A549 (cell line): Measurements from ENCODE around the gene CEP44. TPM values are rescaled to one million over a fixed set of nuclear protein-coding genes. Genes with fewer than 3 reads are reported as not detected.

Source experiments
- ATAC-seq, 2 experiments: fragments of 200-7000 bp in 1 of 2; fragments of >200 bp in 1 of 2; cut with Nextera tagmentation in 1 of 2; cut with Tn5 transposase in 1 of 2; 3 replicates each; pipeline versions ENCODE4 v1.8.0 to v1.9.1; 2018 to 2020; ENCODE audit warnings: mild to moderate bottlenecking in 1 of 2, moderate library complexity in 1 of 2
- CTCF ChIA-PET: fragments of 300-600 bp; sonication (Branson Sonifier 250); formaldehyde crosslinking; extraction: SDS; loops from one replicate; lab custom pipeline; 2021; ENCODE audit warnings: antibody characterized with exemption, inconsistent platforms; lab: Yijun Ruan, JAX
- POLR2A ChIA-PET: fragments of 350-600 bp; formaldehyde crosslinking; extraction: SDS; loops from one replicate; lab custom pipeline; 2021; ENCODE audit warnings: antibody characterized with exemption, inconsistent platforms; lab: Yijun Ruan, JAX
- DNase-seq, 2 experiments: peaks; one replicate each; pipeline versions ENCODE4 v3.0.0 to v3.0.0-alpha.2; 2011 to 2016; ENCODE audit warnings: low read depth in 1 of 2, low spot score in 1 of 2
- FAIRE-seq: peaks from 2 replicates; lab custom pipeline; 2011; peaks lifted over from hg19 to GRCh38; lab: Jason Lieb, UNC
- H3K27ac ChIP-seq, 2 experiments: fragments of >200 bp; sonication (Bioruptor Twin); formaldehyde crosslinking; 3 replicates each; pipeline ENCODE4 v1.5.1; 2016 to 2017
- H3K4me1 ChIP-seq: fragments of >200 bp; sonication (Bioruptor Twin); formaldehyde crosslinking; 3 replicates; pipeline ENCODE4 v1.6.1; 2016
- H3K4me2 ChIP-seq: fragments of >200 bp; sonication (Bioruptor Twin); formaldehyde crosslinking; 3 replicates; pipeline ENCODE4 v1.6.1; 2016
- H3K4me3 ChIP-seq: fragments of >200 bp; sonication (Bioruptor Twin); formaldehyde crosslinking; 3 replicates; pipeline ENCODE4 v1.5.1; 2016
- H3K9me3 ChIP-seq: fragments of >200 bp; sonication (Bioruptor Twin); formaldehyde crosslinking; 3 replicates; pipeline ENCODE4 v1.6.1; 2016
- BHLHE40 ChIP-seq: IDR thresholded peaks from 2 replicates; pipeline ENCODE4 v1.6.1; 2012; ENCODE audit warnings: low read depth, low read length, inconsistent platforms
- CEBPB ChIP-seq, 2 experiments: fragments of >200 bp in 1 of 2; sonication (Bioruptor Twin) in 1 of 2; formaldehyde crosslinking in 1 of 2; IDR thresholded peaks; 2 replicates each; pipeline ENCODE4 v1.6.1; 2012 to 2016
- CHD4 ChIP-seq: fragments of 200-600 bp; sonication (generic); IDR thresholded peaks from 2 replicates; pipeline ENCODE4 v1.6.1; 2016; ENCODE audit warnings: antibody characterized with exemption, mild to moderate bottlenecking, borderline replicate concordance
- E2F6 ChIP-seq: IDR thresholded peaks from 2 replicates; pipeline ENCODE4 v1.6.1; 2012; ENCODE audit warnings: low read depth, borderline replicate concordance
- EP300 ChIP-seq, 2 experiments: fragments of >200 bp; sonication (Bioruptor Twin); formaldehyde crosslinking; IDR thresholded peaks; 2 replicates in 1 of 2; 3 replicates in 1 of 2; pipeline ENCODE4 v1.6.1; 2016 to 2017
- ESRRA ChIP-seq: fragments of 150-350 bp; IDR thresholded peaks from 2 replicates; pipeline ENCODE4 v1.6.1; 2014; ENCODE audit warnings: mild to moderate bottlenecking, low read length, borderline replicate concordance
- FOSL2 ChIP-seq, 2 experiments: fragments of 450-650 bp in 1 of 2; fragments of >200 bp in 1 of 2; sonication (Bioruptor Twin) in 1 of 2; formaldehyde crosslinking; IDR thresholded peaks; 2 replicates each; pipeline versions ENCODE4 v1.5.0 to v1.6.1; 2016 to 2020; ENCODE audit warnings: mild to moderate bottlenecking in 1 of 2, moderate library complexity in 1 of 2
- HOXB13 ChIP-seq: fragments of 250-450 bp; sonication (Bioruptor Pico); IDR thresholded peaks from 2 replicates; pipeline ENCODE4 v1.5.0; 2020; ENCODE audit warnings: low read depth, mild to moderate bottlenecking, moderate library complexity
- JUN ChIP-seq, 2 experiments: fragments of >200 bp; sonication (Bioruptor Twin); formaldehyde crosslinking; IDR thresholded peaks; 2 replicates in 1 of 2; 3 replicates in 1 of 2; pipeline ENCODE4 v1.6.1; 2016 to 2017
- KDM1A ChIP-seq: fragments of 200-600 bp; sonication (generic); IDR thresholded peaks from 2 replicates; pipeline ENCODE4 v1.6.1; 2016; ENCODE audit warnings: low read depth, mild to moderate bottlenecking
- MAFK ChIP-seq: fragments of 450-650 bp; IDR thresholded peaks from 2 replicates; pipeline ENCODE4 v1.6.1; 2014; ENCODE audit not compliant: partially characterized antibody
- NPAS2 ChIP-seq: fragments of 250-450 bp; sonication (Bioruptor Pico); IDR thresholded peaks from 2 replicates; pipeline ENCODE4 v1.8.0; 2022; ENCODE audit warnings: mild to moderate bottlenecking, moderate library complexity, borderline replicate concordance
- PBX3 ChIP-seq: IDR thresholded peaks from 2 replicates; pipeline ENCODE4 v1.6.1; 2012
- PHF8 ChIP-seq: fragments of 200-600 bp; sonication (generic); IDR thresholded peaks from 2 replicates; pipeline ENCODE4 v1.6.1; 2016; ENCODE audit warnings: low read depth, mild to moderate bottlenecking, antibody characterized with exemption, moderate library complexity, borderline replicate concordance
- POLR2A ChIP-seq: IDR thresholded peaks from 2 replicates; pipeline ENCODE4 v1.6.1; 2012; ENCODE audit warnings: mild to moderate bottlenecking, low read length
- POLR2AphosphoS2 ChIP-seq: conservative IDR thresholded peaks from 2 replicates; pipeline ENCODE4 v1.6.1; 2012; ENCODE audit warnings: low read length, improper control_type of control experiment, inconsistent platforms
- RAD21 ChIP-seq, 2 experiments: fragments of >200 bp in 1 of 2; sonication (Bioruptor Twin) in 1 of 2; formaldehyde crosslinking in 1 of 2; IDR thresholded peaks in 1 of 2; conservative IDR thresholded peaks in 1 of 2; 2 replicates in 1 of 2; 3 replicates in 1 of 2; pipeline ENCODE4 v1.6.1; 2012 to 2018; ENCODE audit warnings: inconsistent platforms in 1 of 2
- RCOR1 ChIP-seq: fragments of 150-350 bp; IDR thresholded peaks from 2 replicates; pipeline ENCODE4 v1.6.1; 2014; ENCODE audit warnings: antibody characterized with exemption, low read length, low read depth
- REST ChIP-seq: fragments of 200-600 bp; sonication (generic); IDR thresholded peaks from 2 replicates; pipeline ENCODE4 v1.6.1; 2016; ENCODE audit warnings: antibody characterized with exemption, mild to moderate bottlenecking, moderate library complexity
- SMC3 ChIP-seq: fragments of >200 bp; sonication (Bioruptor Twin); formaldehyde crosslinking; IDR thresholded peaks from 3 replicates; pipeline ENCODE4 v1.6.1; 2018; ENCODE audit warnings: inconsistent platforms
- ZC3H11A ChIP-seq: fragments of 450-650 bp; IDR thresholded peaks from 2 replicates; pipeline ENCODE4 v1.6.1; 2014; ENCODE audit warnings: antibody characterized with exemption, mild to moderate bottlenecking
- ZNF302 ChIP-seq: fragments of 250-450 bp; sonication (Bioruptor Pico); IDR thresholded peaks from 2 replicates; pipeline ENCODE4 v1.9.0; 2021; ENCODE audit warnings: inconsistent platforms, mild to moderate bottlenecking, moderate library complexity
- WGBS: methylation state at CpG from one replicate; pipeline ENCODE4 v1.1.6; 2017; ENCODE audit errors: missing lambda C conversion rate; 5-methylcytosine and 5-hydroxymethylcytosine counted together
- polyA plus RNA-seq, 4 experiments: library from polyadenylated mRNA; depleted of rRNA in 3 of 4; stranded (reverse); fragments of >200 nt; fragmentation: RNase III in 1 of 4; extraction: RNeasy Plus Mini Kit Qiagen cat#74134 plus additional on column Dnase treatment in 1 of 4; gene quantifications; 2 replicates in 3 of 4; 3 replicates in 1 of 4; pipeline ENCODE4 v1.2.3, GENCODE V29; 2011 to 2017

CEP44 gene
- polyA plus RNA-seq, 2 of the 4 experiments (the other 2 are of a cell fraction) = 8.0 to 14.1 TPM

- DNase-seq (no peak), FAIRE-seq (no peak), ATAC-seq (no peak)
- ChIA-PET CTCF (no interaction called here), POLR2A (no interaction called here)
- 94% methylated on average over 5 of the region's 5 CpGs for WGBS
- TF ChIP-seq PHF8 = no peak
- TF ChIP-seq JUN (IDR thresholded peaks at IDR 0.05) = no peak
- TF ChIP-seq E2F6 = no peak
- no peak for TF ChIP-seq CEBPB (IDR thresholded peaks at IDR 0.05)
- TF ChIP-seq CHD4 = no peak
- no peak for TF ChIP-seq NPAS2 (CRISPR knock-in tag)
- TF ChIP-seq RCOR1 = no peak
- no peak for TF ChIP-seq RAD21 (conservative IDR thresholded peaks at IDR 0.05 in 1 of 2, IDR thresholded peaks at IDR 0.05 in 1 of 2)
- H3K27ac ChIP-seq = no peak overlapping the region
- H3K4me2 ChIP-seq = no peak overlapping the region
- H3K4me1 ChIP-seq = no peaks in the 10 kb centered on the region
- H3K9me3 ChIP-seq = no peaks in the 10 kb centered on the region
- H3K4me3 ChIP-seq = no peak overlapping the region
These were observed 68.5 kb downstream of the CEP44 start for GRCh38 chr4:174352061-174352819.

GRCh38 chr4:174357321-174357720 lies 73.6 kb downstream of the CEP44 start:
- FAIRE-seq (no peak), DNase-seq (no peak), ATAC-seq (no peak)
- WGBS = 82% methylated on average over 4 of the region's 4 CpGs
- Histone ChIP-seq H3K4me3 (no peak overlapping the region), H3K4me1 (no peaks in the 10 kb centered on the region), H3K27ac (no peak overlapping the region), H3K4me2 (no peak overlapping the region), H3K9me3 (peaks cover 8% of the 10 kb centered on the region; the same call in 1 of the 3 replicates)
- ChIA-PET CTCF (no interaction called here), POLR2A (no interaction called here)
- no peak for TF ChIP-seq REST
- TF ChIP-seq CHD4 = no peak
- TF ChIP-seq EP300 (IDR thresholded peaks at IDR 0.05) = no peak
- no peak for TF ChIP-seq PBX3
- TF ChIP-seq ZC3H11A = no peak
- TF ChIP-seq POLR2AphosphoS2 = no peak
- TF ChIP-seq MAFK = no peak
- TF ChIP-seq SMC3 = no peak
- no peak for TF ChIP-seq HOXB13 (CRISPR knock-in tag)
- no peak for TF ChIP-seq POLR2A
- TF ChIP-seq ZNF302 = no peak
- no peak for TF ChIP-seq FOSL2 (IDR thresholded peaks at IDR 0.05)
- TF ChIP-seq FOSL2 (CRISPR knock-in tag; IDR thresholded peaks at IDR 0.05) = no peak
- TF ChIP-seq PHF8 = no peak
- TF ChIP-seq ESRRA = no peak
- TF ChIP-seq RAD21 (conservative IDR thresholded peaks at IDR 0.05 in 1 of 2, IDR thresholded peaks at IDR 0.05 in 1 of 2) = no peak
- no peak for TF ChIP-seq KDM1A
- TF ChIP-seq BHLHE40 = no peak
